NCI-H2227 treated with DMSO at 0.1 percent for 48 hours (cell line): ENCODE measurements around the gene SPAG17.
A peak's percentile ranks its signal among the peaks of the same experiment; 100 is the strongest.
"Not testable (repeated sequence)": the region's sequence is repeated elsewhere in the genome, so short reads cannot be mapped to it uniquely, and the experiment has no call there.

Experiments
- DNase-seq: peaks from one replicate; lab custom pipeline; 2025; lab: John Stamatoyannopoulos, UW

SPAG17 gene

GRCh38 chr1:117976381-117976780, 208.6 kb downstream of the SPAG17 start:
- DNase-seq: no peak

GRCh38 chr1:117971777-117972176, 213.3 kb downstream of the SPAG17 start:
- no peak for DNase-seq

GRCh38 chr1:117970252-117970651, 214.8 kb downstream of the SPAG17 start:
- no peak for DNase-seq

GRCh38 chr1:117967881-117968280, 217.1 kb downstream of the SPAG17 start:
- DNase-seq: no peak

GRCh38 chr1:117967477-117967876, 217.6 kb downstream of the SPAG17 start:
- DNase-seq: peak; percentile 12

GRCh38 chr1:117964290-117965038, 220.6 kb downstream of the SPAG17 start:
- no peak for DNase-seq

- DNase-seq: no peak
Measured at GRCh38 chr1:117959364-117959763, 225.7 kb downstream of the SPAG17 start.

GRCh38 chr1:117952386-117952785, 232.6 kb downstream of the SPAG17 start:
- no peak for DNase-seq

GRCh38 chr1:117942293-117942692, 242.7 kb downstream of the SPAG17 start:
- DNase-seq: no peak

GRCh38 chr1:117933769-117934168, 251.3 kb downstream of the SPAG17 start:
- no peak for DNase-seq

- DNase-seq: no peak
Measured at GRCh38 chr1:117932576-117932975, 252.5 kb downstream of the SPAG17 start.

GRCh38 chr1:117930484-117930883, 254.5 kb downstream of the SPAG17 start:
- DNase-seq: no peak

- DNase-seq: no peak
Measured at GRCh38 chr1:117930173-117930447, 254.9 kb downstream of the SPAG17 start.

- peak; percentile 95 for DNase-seq
Measured at GRCh38 chr1:117929343-117930172, 255.5 kb downstream of the SPAG17 start, which contains the start of the genes GDAP2 and WDR3. GDAP2 (minus strand) TSS chr1:117929621; CDS start chr1:117920357, 9,264 bp downstream. WDR3 (plus strand) TSS chr1:117929739; CDS start chr1:117933320, 3,581 bp downstream.

GRCh38 chr1:117928881-117929342, 256.1 kb downstream of the SPAG17 start:
- DNase-seq: peak; percentile 51

- DNase-seq: no peak
Measured at GRCh38 chr1:117925981-117926380, 259.0 kb downstream of the SPAG17 start.

GRCh38 chr1:117922717-117923116, 262.3 kb downstream of the SPAG17 start:
- DNase-seq: not testable (repeated sequence)

GRCh38 chr1:117921991-117922390, 263.0 kb downstream of the SPAG17 start:
- DNase-seq: no peak

GRCh38 chr1:117919376-117919775, 265.7 kb downstream of the SPAG17 start:
- no peak for DNase-seq

GRCh38 chr1:117911051-117911450, 274.0 kb downstream of the SPAG17 start:
- no peak for DNase-seq

GRCh38 chr1:117905019-117905418, 280.0 kb downstream of the SPAG17 start:
- no peak for DNase-seq

GRCh38 chr1:117904485-117904884, 280.5 kb downstream of the SPAG17 start:
- DNase-seq: no peak
